ENCODE measurements around the gene CDC7. TPM values are rescaled to one million over a fixed set of nuclear protein-coding genes. Genes with fewer than 3 reads are reported as not detected.
A peak's percentile ranks its signal among the peaks of the same experiment; 100 is the strongest.

The CDC7 gene
- total RNA-seq, 4 donors from 2014 or later = 0.10 to 0.44 (median 0.20) TPM; not detected in 1

GRCh38 chr1:91498498-91499245 is 2.0 kb upstream of the CDC7 start:
- H3K27ac ChIP-seq = no peak overlapping the region
- H3K27me3 ChIP-seq = no peaks in the 10 kb centered on the region
- intact Hi-C loops (cut with DNase I; ENCODE audit: low total_unique reads) = no loop called here
- H3K4me1 ChIP-seq = peaks cover 7 to 15% of the 10 kb centered on the region in 2 donors
- ATAC-seq = no peak
- no peaks in the 10 kb centered on the region for H3K9me3 ChIP-seq
- TF ChIP-seq POLR2A (IDR thresholded peaks at IDR 0.05) = no peak
- no peak for TF ChIP-seq CTCF (IDR thresholded peaks at IDR 0.05 in 4 of 5, conservative IDR thresholded peaks at IDR 0.05 in 1 of 5)
- no peaks in the 10 kb centered on the region for H3K36me3 ChIP-seq
- in situ Hi-C loops (cut with MboI; ENCODE audit: low sequenced_read_pairs in 4 of 4) = no loop called here
- no peak overlapping the region for H3K4me3 ChIP-seq
- DNase-seq = no peak

DNA sequence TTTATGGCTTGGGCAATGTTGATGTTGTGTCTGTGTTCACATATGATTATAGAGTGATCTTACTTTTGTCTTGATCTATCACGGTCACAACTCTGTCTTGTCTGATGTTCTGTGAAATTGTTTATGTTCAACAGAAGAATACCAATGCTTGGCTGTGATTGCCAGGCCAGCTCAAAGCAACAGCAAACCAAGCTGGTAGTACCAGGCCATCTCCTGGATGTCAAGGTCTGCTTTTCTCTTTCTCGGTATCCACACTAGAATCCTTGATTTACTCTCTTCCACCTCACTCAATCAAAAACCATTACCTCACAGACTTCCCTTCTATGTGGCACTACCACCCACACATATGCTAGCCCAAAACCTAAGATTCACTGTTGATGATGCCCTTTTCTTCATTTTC is 1.3 kb upstream of the CDC7 start:
- H3K36me3 ChIP-seq = no peaks in the 10 kb centered on the region
- no peak for DNase-seq
- no peak overlapping the region for H3K27ac ChIP-seq
- no peak for ATAC-seq
- in situ Hi-C loops (cut with MboI; ENCODE audit: low sequenced_read_pairs in 4 of 4) = no loop called here
- intact Hi-C loops (cut with DNase I; ENCODE audit: low total_unique reads) = no loop called here
- no peak overlapping the region for H3K4me3 ChIP-seq
- TF ChIP-seq POLR2A (IDR thresholded peaks at IDR 0.05) (no peak), CTCF (IDR thresholded peaks at IDR 0.05 in 4 of 5, conservative IDR thresholded peaks at IDR 0.05 in 1 of 5) (no peak)
- no peaks in the 10 kb centered on the region for H3K9me3 ChIP-seq
- peaks cover 7 to 15% of the 10 kb centered on the region in 2 donors for H3K4me1 ChIP-seq
- H3K27me3 ChIP-seq = no peaks in the 10 kb centered on the region

- intact Hi-C loops (cut with DNase I; ENCODE audit: low total_unique reads) (loop anchor here (5.0 to 10.0 kb wide), 2 partner anchors 98 to 215 kb away; partner anchors contain the start of gene HFM1), in situ Hi-C loops (cut with MboI; ENCODE audit: low sequenced_read_pairs in 4 of 4) (loop anchor here in 1 of 4 donors (25.0 kb wide), 1 partner anchor 787 kb away; the partner anchor contains the start of genes GLMN and RPAP2)
- TF ChIP-seq POLR2A (IDR thresholded peaks at IDR 0.05) = no peak
- TF ChIP-seq CTCF (IDR thresholded peaks at IDR 0.05 in 4 of 5, conservative IDR thresholded peaks at IDR 0.05 in 1 of 5) = no peak
- H3K27ac ChIP-seq = peak overlapping the region; percentile 61 to 75 (median 71)
- no peaks in the 10 kb centered on the region for H3K27me3 ChIP-seq
- ATAC-seq (no peak), DNase-seq (no peak)
- peak overlapping the region; percentile 59 to 79 (median 72) for H3K4me3 ChIP-seq
- H3K4me1 ChIP-seq = peaks cover 7 to 15% of the 10 kb centered on the region in 2 donors
- no peaks in the 10 kb centered on the region for H3K9me3 ChIP-seq
- H3K36me3 ChIP-seq = no peaks in the 10 kb centered on the region
These were observed 521 bp upstream of the CDC7 start for GRCh38 chr1:91499904-91500755.

- in situ Hi-C loops (cut with MboI; ENCODE audit: low sequenced_read_pairs in 4 of 4) = loop anchor here in 1 of 4 donors (25.0 kb wide), 1 partner anchor 786 kb away; the partner anchor contains the start of genes GLMN and RPAP2
- H3K4me1 ChIP-seq = peaks cover 7 to 15% of the 10 kb centered on the region in 2 donors
- H3K27ac ChIP-seq = peak overlapping the region in 3 of 4 donors; percentile 61 to 71 (median 71)
- DNase-seq = no peak
- no peak for ATAC-seq
- intact Hi-C loops (cut with DNase I; ENCODE audit: low total_unique reads) = loop anchor here (5.0 to 10.0 kb wide), 2 partner anchors 99 to 217 kb away; partner anchors contain the start of gene HFM1
- peak overlapping the region; percentile 59 to 79 (median 72) for H3K4me3 ChIP-seq
- H3K27me3 ChIP-seq = no peaks in the 10 kb centered on the region
- TF ChIP-seq CTCF (IDR thresholded peaks at IDR 0.05 in 4 of 5, conservative IDR thresholded peaks at IDR 0.05 in 1 of 5) (no peak), POLR2A (IDR thresholded peaks at IDR 0.05) (no peak)
- H3K9me3 ChIP-seq = no peaks in the 10 kb centered on the region
- H3K36me3 ChIP-seq = no peaks in the 10 kb centered on the region
These were observed 836 bp downstream of the CDC7 start for GRCh38 chr1:91501523-91501851.

All from gastrocnemius medialis (tissue), 4 donors.